GM21825 (cell line): ENCODE measurements around the gene KRT79.
"Not testable (repeated sequence)": the region's sequence is repeated elsewhere in the genome, so short reads cannot be mapped to it uniquely, and the experiment has no call there.

Experiments
- ATAC-seq: cut with Tn5 transposase; IDR thresholded peaks from one replicate; pipeline ENCODE4 v1.9.1; 2021; ENCODE audit warnings: mild to moderate bottlenecking, moderate library complexity; ENCODE audit not compliant: unreplicated experiment

KRT79 gene

DNA sequence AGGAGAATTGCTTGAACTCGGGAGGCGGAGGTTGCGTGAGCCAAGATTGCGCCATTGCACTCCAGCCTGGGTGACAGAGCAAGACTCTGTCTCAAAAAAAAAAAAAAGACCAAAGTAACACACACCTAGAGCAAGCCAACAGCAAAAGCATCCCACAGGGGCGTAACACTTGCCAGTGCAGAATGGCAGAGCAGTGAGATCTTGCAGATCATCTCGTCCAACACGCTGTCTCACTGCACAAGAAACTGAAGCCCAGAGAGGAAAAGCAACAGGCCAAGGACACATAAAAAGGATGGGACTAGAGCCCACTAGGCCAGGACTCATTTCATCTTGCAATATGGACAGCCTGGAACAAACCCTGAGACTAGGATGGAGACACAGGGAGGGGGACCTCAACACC is 27.4 kb upstream of the KRT79 start:
- no peak for ATAC-seq

DNA sequence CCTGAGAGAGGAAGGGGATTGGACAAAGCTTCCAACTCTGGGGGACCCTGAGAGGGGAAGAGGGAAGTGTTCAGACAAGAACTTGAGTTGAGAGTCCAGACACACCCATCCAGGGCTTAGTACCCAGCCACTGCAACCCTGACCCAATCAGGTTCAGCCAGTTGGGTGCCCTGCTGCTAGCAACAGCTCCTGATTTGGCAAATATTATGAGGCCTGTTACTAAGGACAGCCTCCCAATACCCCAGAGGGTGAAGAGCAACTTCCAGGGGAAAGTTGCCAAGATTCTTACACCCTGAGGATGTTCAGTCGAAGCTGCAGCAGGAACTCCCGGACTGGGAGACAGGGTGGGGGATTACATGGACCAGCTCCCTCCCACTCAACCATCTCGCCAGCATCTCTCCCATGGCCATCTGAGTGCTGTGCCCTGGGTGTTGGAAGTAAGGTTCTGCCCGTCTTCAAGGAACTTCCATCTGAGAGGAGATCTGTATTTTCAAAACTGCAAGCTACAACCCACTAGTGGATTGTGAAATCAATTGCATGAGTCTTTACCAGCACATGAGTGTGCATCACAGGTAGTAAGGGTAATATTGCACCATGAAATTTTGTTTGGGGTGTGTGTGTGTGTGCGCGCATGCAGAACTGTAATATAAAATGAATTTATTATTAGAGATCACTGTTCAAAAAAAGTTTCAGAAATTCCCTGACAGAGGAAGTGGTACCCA is 26.2 kb upstream of the KRT79 start:
- no peak for ATAC-seq

DNA sequence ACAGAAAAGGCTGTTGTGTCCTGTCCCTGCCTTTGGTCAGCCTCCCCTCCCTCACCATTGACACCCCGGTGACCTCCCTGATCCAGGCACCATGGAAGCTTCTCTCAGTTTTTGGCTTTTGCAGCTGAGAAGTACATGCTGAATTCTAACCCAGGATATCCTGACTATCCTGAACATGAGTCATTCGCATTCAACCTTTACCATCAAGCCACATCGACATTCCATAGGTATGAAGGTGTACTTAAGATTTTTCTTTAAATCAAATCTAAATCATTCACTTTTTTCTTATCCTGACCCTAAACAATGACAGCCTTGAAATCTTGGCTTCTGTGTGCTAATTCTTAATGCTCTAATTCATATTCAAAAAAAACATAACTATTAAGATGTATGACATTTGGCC is 23.4 kb upstream of the KRT79 start:
- no peak for ATAC-seq

DNA sequence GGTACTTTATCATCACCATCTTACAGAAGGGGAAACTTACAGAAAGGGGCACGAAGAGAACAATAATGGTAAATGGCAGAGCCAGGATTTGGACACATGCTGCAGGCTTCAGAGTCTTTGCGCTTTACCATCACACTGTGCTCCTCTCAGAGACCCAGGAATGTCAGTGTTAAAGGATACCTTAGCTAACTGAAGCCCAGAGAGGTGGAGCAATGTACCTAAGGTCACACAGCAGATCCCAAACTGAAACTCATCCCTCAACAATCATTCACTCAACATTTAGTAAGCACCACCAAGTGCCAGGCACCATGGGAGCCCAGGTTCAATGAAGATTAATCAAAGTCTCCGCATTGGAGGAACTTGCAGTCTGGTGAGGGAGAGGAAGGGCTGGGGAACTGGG is 22.7 kb upstream of the KRT79 start:
- no peak for ATAC-seq

DNA sequence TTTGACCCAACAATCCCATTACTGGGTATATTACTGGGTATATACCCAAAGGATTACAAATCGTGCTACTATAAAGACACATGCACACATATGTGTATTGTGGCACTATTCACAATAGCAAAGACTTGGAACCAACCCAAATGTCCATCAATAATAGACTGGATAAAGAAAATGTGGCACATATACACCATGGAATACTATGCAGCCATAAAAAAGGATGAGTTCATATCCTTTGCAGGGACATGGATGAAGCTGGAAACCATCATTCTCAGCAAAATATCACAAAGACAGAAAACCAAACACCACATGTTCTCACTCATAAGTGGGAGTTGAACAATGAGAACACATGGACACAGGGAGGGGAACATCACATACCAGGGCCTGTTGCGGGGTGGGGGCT is 22.0 kb upstream of the KRT79 start:
- not testable (repeated sequence) for ATAC-seq

DNA sequence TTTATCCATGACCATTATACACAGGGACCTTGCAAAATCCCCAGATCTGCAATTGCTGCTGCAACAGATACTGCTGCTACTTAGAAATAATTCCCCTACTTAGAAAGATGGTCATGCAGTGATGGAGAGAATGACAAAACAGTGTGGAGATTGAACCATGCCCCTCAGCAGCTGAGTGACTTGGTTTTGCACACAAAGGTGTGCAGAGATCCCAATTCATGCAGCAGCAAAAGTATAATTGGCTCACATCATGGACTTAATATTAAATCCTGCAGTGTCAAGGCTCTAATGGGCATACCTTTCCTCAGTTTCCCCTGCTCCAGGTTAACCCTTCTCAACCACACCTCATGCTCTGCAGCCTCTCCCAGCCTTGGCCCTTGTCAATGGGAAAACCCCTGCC is 17.7 kb upstream of the KRT79 start:
- no peak for ATAC-seq

DNA sequence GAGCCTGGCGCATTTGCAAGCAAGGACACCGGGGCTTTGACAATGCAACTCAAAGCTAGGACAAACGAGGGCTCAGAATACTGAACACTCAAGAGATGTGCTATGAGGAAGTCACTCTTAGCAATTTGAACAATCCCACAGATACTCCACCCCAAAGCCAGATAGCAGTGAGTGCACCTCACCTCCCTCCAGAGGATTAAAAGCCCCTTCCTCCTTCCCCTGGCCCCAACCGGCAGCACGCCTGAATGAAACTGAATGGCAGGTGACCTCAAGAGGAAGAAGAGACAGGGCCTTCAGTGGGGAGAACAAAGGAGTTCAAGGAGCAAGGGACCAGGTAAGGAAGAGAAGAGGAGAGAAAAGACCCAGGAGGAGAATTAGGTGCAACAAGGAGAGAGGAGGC is 16.6 kb upstream of the KRT79 start:
- no peak for ATAC-seq

DNA sequence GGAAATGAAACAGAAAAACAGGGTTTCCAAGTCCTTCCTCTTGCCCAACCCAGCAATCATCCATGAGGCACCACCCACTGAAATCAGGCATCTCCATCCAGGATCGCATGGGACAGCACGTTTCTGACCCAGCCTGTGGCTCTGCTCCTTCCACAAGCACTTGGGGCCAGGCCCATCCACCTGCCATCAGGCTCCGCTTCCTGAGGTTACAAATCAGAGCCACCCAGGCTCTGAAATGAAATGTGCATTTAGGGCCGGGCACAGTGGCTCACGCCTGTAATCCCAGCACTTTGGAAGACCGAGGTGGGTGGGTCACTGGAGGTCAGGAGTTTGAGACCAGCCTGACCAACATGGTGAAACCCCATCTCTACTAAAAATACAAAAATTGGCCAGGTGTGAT is 15.4 kb upstream of the KRT79 start:
- ATAC-seq, result no peak

DNA sequence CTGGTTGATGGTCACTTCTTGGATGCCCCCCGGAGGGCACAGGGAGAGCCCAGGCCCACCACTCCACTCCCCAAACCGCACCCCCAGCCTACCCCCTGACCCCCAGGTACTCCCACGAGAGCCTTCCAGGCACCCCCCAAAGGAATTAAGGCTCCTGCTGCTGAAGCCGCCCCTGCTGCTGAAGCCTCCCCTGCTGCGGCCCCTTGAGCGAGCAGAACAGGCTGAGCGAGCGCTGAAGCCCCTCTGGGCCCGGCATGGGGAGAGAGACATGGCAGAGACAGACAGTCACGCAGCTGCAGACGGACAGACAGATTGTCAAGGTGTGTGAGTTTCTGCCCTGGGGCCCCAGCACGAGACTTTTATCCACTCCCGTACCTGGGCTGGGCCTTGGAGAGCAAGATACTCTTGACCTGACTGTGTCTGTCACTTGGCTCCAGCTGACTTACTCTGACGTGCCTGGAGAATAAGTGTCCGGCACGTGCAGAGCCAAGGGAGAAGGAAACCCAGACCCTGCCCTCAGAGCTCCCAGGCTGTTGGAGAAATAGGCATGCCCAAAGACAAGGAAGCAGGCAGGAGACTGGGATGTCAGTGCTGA is 14.6 kb upstream of the KRT79 start, which contains the start of gene KRT78:
TSS of gene KRT78 (minus strand) at position 334 of the 595 bp plus-strand sequence. CDS start at position 270, 64 bp downstream.
- no peak for ATAC-seq

DNA sequence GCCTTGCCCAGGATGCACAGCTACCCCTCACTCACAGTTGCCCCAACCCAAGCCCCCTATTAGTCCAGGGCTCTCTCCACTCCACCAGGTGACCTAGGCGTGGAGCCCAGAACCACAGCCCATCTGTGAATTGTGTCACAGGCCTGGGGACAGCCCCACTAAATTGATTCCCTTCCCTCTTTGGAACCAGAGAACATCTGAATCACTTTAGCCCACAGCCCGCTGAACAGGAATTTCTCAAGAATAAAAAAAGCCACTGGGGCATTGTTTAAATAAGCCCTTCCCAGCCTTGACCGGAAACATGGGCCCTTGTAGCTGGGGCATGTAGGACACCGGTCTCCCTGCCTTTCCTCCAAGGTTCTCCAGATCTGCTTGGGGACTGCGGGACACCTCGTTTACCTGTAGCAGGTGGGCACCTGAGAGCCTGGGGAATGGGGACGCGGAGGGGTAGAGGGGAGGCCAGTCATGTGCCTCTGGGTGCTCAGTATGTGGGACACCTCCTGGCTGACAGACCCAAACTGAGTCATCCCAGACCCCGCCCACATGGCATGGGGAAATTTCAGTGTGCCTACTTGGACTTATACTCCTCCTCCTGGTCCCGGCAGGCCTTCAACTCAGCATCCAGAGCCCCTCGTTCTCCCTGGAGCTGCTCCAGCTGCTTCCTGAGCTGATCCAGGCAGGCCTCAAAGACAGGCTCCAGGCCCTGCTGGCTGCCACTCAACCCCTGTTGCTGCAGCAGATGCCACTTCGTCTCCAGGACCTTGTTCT is 13.4 kb upstream of the KRT79 start:
- no peak for ATAC-seq

DNA sequence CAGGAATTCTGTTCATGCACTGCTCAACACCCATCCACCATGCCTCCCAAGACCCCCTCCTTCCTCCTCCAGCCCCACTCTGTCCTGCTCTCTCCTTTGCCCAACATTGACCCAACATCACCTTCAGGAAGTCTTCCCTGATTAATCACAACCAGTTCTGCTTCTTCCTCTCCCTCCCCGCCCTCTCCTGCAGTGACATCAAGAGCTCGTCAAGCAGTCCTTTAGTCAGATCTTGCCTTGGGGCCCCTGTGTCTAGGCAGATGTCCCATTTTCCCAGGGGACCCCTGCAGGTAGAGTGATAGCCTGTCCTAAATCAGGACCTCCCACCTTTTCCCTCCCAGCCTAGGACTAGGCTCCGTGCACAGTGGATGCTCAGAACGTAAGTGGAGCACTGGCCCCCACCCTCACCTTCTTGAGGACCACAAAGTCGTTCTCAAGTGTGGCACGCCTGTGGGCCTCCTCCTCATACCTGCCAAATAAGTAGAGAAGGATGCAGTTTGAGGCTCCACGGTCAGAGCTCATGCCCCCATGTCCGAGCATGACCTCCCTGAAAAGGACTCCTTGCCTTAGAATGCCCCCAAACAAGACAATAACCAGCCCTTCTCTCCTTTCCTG is 12.4 kb upstream of the KRT79 start:
- no peak for ATAC-seq

DNA sequence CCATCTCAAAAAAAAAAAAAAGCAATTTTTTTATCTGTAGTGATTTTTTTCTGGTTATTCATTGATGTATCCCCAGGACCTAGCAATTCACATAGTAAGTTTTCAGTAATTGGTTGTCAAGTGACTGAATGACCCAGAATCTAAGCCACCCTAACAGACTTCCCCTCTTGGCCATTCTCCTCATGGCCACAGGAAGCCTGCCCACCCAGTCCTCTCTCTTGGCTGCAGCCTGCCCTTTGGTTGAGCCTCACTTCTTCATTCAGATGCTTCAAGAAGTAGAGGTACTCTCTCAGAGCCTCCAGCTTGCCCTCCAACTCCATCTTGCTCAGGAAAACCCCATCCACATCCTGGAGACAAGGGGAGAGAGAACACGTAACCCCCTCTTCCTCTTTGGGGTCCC is 11.8 kb upstream of the KRT79 start:
- ATAC-seq, result no peak

DNA sequence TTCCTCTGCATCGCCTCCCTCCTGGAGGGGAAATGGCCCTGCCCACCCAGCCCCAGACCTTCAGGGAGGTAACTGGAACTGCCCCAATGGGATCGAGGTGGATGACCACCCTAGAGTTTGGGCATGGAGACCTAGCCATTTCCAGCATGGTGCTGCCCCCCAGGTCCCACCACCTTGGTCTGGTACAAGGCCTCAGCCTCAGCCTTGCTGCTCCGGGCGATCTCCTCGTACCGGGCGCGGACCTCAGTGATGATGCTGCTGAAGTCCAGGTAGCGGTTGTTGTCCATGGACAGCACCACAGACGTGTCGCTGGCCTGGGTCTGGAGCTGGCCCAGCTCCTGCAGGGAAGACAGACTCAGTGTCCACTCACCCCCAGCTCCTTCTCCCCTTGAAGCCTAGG is 10.3 kb upstream of the KRT79 start:
- ATAC-seq, result no peak

DNA sequence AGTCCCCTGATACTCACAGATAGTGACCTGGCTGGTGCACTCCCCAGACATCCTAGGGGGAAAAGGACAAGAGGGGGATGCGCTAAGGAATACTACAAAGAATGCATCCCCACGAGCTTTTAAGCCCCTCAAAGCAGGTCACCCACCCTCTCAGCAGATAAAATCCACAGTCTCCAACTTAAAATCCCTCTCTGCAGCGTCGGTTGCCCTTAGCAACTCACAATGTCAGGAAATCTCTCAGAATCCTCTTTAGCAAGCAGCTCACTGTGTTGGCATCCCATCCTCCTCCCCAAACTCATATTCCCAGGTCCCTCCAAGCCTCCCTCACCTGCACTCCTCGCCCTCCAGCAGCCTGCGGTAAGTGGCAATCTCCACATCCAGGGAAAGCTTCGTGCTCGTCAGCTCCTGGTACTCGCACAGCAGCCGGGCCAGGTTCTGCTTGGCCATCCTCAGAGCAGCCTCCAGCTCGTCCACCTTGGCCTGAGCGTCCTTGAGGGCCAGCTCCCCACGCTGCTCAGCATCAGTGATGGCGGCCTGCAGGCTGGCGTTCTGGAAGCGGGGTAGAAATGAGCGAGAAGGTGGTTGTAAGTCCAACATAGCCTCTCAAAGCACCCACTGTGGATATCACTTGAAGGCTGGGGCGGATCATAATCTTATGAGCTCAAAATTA is 5.5 kb upstream of the KRT79 start:
- ATAC-seq, result no peak

DNA sequence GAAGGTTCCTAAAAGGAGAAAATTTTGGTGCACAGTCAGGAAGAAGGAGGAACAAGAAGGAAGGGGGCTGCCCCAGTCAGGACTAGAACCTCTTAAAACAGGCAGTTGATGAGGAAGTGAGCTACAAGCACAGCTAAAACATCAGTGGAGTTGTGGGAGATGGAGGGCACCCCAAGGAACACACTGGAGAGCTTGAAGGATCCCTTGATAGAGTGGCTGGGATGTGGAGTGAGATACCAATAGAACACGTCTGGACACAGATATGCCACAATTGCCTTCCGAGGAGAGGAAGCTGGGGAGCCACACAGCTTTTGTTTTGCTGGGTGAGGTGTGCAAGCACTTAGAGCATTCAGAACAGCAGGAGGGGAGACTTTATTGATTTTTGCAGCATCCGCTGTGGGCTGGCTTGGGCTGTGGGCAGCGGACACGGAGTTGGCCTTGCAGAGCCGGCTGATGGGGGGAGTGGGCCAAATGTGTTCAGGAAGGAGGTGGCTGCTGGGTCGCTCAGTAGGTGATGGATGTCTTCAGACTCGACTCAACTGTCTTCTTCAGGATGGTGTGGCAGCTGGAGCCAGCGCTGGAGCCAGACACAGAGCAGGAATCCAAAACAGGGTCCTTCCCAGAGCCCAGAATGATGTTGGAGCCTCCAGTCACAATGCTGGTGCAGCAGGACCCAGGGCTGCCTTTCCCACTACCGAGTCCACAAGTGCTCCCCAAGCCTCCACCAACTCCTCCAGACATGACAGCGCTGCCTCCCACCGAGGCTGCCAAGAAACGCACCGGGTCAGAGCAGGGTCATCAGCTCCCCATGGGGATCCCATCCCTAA is 4.7 kb upstream of the KRT79 start:
- no peak for ATAC-seq

DNA sequence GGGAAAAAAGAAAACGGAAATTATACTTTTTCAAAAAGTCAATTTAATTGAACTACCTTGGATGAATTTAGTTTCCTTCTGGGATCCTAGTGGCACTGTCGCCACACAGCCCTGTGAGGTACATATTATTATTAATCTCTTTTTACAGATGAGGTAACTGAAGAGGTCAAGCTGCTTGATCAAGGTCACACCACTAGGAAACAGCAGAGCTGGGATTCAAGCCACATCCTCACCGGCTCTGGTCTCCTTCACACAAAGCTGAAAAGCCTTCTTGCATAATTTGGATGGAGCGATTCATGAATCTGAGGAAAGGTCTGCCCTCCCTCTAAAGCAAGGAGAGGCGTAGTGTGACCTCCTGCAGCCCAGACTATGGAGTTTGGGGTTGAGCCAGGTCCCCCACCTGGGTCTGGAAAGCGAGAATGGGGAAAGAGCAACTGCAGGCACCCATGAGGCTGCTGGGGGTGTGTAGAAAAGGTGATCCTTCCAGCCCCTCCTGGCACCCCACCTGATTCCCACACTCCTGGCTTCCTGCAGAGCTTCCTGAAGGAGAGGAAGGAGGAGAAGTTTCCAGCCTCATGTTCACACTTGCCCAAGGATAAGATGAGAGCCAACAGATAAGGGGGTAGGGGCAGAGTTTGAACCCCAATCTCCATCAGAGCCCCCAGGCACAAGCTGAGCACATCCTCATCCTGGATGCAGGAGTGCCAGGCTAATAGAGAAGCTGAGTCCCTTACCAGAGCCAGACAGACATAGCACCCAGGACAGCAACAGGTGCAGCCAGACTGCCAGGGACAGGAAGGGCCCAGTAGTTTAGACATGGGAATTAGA is 3.9 kb upstream of the KRT79 start:
- no peak for ATAC-seq

DNA sequence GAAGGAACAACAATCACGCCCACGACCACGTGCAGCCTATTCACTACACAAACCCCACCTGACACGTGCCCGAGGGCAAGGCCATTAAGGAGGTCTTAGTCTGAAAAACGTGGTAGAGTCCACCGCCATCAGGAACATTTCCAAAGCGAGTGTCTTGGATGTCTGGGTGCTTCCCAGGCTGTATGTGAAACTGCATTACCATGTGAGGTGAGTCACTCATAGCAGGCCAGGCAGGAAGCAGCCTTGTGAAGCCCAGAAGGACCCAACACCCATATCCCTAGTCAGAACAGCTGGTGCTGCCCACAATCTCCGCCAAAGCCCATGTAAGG is 3.3 kb upstream of the KRT79 start:
- ATAC-seq, result no peak

DNA sequence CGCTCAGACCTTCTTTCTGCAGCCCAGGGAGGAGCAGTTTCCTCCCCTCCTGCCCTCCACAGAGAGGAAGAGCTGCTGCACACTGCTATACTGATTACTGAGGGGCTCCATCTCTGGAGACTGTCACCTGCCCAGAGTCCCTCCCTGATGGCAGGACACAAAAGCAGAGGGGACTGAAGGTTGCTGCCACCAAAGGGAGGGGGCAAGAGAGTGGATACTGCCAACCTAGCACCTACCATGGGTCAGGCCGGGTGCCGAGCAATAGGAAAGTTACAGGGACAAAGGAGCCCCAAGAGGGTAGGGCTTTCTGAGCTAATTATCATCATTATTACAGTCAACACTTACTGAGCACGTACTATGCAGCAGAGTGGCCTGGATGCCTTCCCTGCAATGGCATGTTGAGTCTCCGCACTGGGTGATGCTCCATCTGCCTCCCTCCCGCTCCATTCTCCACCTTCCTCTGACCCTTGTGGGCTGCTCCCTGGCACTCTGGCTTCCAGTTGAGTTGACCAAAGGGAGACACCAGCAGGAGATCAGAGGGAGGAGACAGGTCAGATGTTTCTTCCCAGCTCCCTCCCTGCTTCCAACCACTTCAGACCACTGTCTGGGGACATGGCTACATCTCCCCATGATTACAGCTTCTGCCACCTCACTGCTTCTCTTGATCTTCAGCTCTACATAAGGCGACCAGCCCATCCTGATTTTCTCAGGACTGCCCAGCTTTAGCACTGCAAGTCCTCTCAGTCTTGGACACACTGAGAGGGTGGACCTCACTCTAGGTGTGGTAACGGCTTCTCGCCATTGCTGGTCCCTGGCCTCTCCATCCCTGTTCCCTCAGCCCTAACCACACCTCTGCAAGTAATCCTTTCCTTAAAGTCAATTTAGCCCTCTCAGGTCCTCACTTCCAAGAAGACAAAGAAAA is 2.6 kb upstream of the KRT79 start:
- ATAC-seq, result no peak
